Heart right ventricle (tissue), 16 donors: ENCODE data around the gene CDC42BPA. TPM values are rescaled to one million over a fixed set of nuclear protein-coding genes. Genes with fewer than 3 reads are reported as not detected.
A peak's percentile ranks its signal among the peaks of the same experiment; 100 is the strongest.

Experiments
- ATAC-seq, 8 donors: fragments of 200-7000 bp; cut with Tn5 transposase; one replicate each; pipeline ENCODE4 v1.9.1; 2020; ENCODE audit warnings: mild to moderate bottlenecking in 8 of 8, moderate library complexity in 8 of 8, moderate number of reproducible peaks in 1 of 8
- DNase-seq, 2 donors: peaks; one replicate each; pipeline ENCODE4 v3.0.0-alpha.2; 2020
- H3K27ac ChIP-seq, 10 donors: fragments of 200-600 bp; sonication (generic) in 2 of 10; one replicate each; pipeline versions ENCODE4 v1.5.0 to v1.8.0; 2020 to 2022; ENCODE audit warnings: mild to moderate bottlenecking in 3 of 10
- H3K27me3 ChIP-seq, 7 donors: fragments of 200-600 bp; one replicate each; pipeline ENCODE4 v1.8.0; 2021 to 2022; ENCODE audit warnings: mild to moderate bottlenecking in 2 of 7
- H3K36me3 ChIP-seq, 9 donors: fragments of 200-600 bp; sonication (generic) in 1 of 9; one replicate each; pipeline versions ENCODE4 v1.5.0 to v1.8.0; 2020 to 2022; ENCODE audit warnings: mild to moderate bottlenecking in 2 of 9
- H3K4me1 ChIP-seq, 9 donors: fragments of 200-600 bp; sonication (generic) in 1 of 9; one replicate each; pipeline versions ENCODE4 v1.5.0 to v1.8.0; 2020 to 2022; ENCODE audit warnings: mild to moderate bottlenecking in 4 of 9
- H3K4me3 ChIP-seq, 10 donors: fragments of 200-600 bp; sonication (generic) in 2 of 10; one replicate each; pipeline versions ENCODE4 v1.5.0 to v1.8.0; 2020 to 2022; ENCODE audit warnings: mild to moderate bottlenecking in 7 of 10, moderate library complexity in 2 of 10
- H3K9me3 ChIP-seq, 11 donors: fragments of 200-600 bp in 10 of 11; sonication (generic) in 2 of 11; one replicate each; pipeline versions ENCODE4 v1.5.0 to v1.8.0; 2013 to 2022; ENCODE audit warnings: mild to moderate bottlenecking in 2 of 11, control low read depth in 1 of 11, moderate library complexity in 1 of 11
- WGBS, 2 donors: extraction: QIAGEN DNeasy Blood & Tissue Kit; methylation state at CpG; one replicate each; pipeline ENCODE4 v1.1.7; 2013; ENCODE audit warnings: inconsistent platforms in 1 of 2; 5-methylcytosine and 5-hydroxymethylcytosine counted together
- intact Hi-C, 10 donors: fragments of 100-400 bp; cut with DNase I; formaldehyde crosslinking; loops; one replicate each; pipeline versions ENCODE4 v1.11.1 to v1.14.2; 2022
- polyA plus RNA-seq, 2 donors: library from polyadenylated mRNA; stranded (reverse); fragments of 200-250 nt; gene quantifications; one replicate each; pipeline ENCODE4 v1.2.3, GENCODE V29; 2013
- total RNA-seq, 10 donors: library from RNA; stranded (reverse); fragmentation: NEBNext Ultra II Directional in 3 of 10; extraction: Animal tissue kit (Norgen Biotek cat#: 25700) in 3 of 10; gene quantifications; one replicate each; pipeline versions ENCODE4 v1.2.1 to v1.2.4, GENCODE V29; 2021 to 2023
- TF ChIP-seq, protein P1 (sequence below), 9 donors: fragments of 200-600 bp; sonication (generic) in 2 of 9; IDR thresholded peaks; one replicate each; pipeline versions ENCODE4 v1.5.0 to v1.8.0; 2021 to 2022; ENCODE audit warnings: antibody characterized with exemption in 9 of 9, mild to moderate bottlenecking in 5 of 9, moderate library complexity in 1 of 9
- donor health status: Arrhythmogenic right ventricular cardiomyopathy.
- donor health status: ischemic (EF 13 %, LVEDD 7.1; RV severe dilation, severe dysfunction).
- donor health status: healthy with polysubstance abuse.
- donor health status: DM: no; HTN: yes; CAD: no.
- donor health status: DM: no; HTN: no; CAD: no.
- donor health status: ischemic (EF 25% LVEDD 6.9; RV normal size, moderate dysfunction).
- donor health status: ischemic (EF 25% LVEDD 5.7; RV mildly dilated, moderate dysfunction).
- donor health status: healthy.
- donor health status: DM: yes; HTN: yes; CAD: no.
- donor health status: Ischemic cardiomyopathy.
- donor health status: ischemic (EF 35%, LVEDD 5.7; RV mildly dilated, moderate dysfunction).
- donor health status: nonischemic (EF 11% LVEDD 7.7; RV severe dilation, severe dysfunction).
- donor health status: DM: yes; HTN: yes; CAD: no.
- donor health status: PGD.
- donor health status: ischemic (EF 29% LVEDD 5.4; RV normal size, mild dysfunction).
- donor health status: nonischemic (EF 23%, LVEDD 6.1; RV moderate dilation, normal function).

CDC42BPA gene
- total and polyA plus RNA-seq, 12 donors: 8.6 to 39.5 (median 31.5) TPM

DNA sequence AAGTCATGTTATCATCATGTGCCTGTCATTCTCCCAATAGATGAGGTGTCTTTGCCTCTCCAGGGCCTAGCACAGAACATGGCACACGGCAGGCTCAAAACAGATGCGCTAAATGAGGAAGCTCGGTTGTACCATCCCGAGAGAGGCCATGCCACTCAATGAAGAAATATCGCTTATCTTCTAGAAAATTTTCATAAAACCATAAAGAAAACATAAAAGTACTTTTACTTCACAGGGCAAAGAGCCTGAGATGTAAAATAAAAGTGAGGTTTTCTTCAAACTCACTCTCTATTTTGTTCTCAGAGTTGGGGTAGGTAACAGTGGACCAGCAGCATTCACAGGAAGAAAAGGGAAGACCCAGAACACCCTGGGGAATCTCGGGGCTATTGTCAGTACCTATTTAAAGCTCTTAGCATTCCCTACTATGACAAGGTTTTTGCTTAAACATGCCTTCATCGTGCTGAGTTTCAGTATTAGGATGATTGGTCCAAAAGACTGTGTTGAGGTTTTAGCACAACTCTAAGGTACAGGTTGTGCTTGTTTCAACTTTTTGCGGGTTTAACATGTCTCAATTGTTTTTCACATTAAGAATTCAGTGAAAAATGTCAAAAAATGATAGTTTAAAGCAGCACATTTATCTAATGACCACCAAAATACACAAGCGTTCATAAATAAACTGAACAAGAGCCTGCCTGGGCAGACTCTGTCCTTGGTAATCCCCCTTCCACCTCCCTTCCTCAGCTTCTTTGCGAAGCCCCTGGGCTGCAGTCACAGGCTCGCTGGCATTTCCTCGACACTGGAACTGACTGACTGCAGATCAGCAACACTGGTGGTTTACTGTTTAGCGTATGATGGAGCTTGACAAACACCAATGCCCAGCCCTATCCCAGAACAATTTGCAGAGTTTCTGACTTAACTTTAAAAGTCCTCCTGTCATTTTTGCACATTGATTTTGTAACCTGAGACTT lies 322.6 kb downstream of the CDC42BPA start:
- WGBS, 2 donors: 81 to 84% methylated on average over 13 of the region's 13 CpGs
- Histone ChIP-seq H3K9me3 (peaks cover 0 to 5% (median 0%) of the 10 kb centered on the region in 11 donors), H3K36me3 (peaks cover 0 to 53% (median under 1%) of the 10 kb centered on the region in 9 donors), H3K4me3 (no peak overlapping the region), H3K4me1 (peaks cover 0 to 30% (median 20%) of the 10 kb centered on the region in 9 donors), H3K27ac (no peak overlapping the region), H3K27me3 (no peaks in the 10 kb centered on the region)
- no peak for ATAC-seq
- no peak for DNase-seq
- TF ChIP-seq, protein P1, sequence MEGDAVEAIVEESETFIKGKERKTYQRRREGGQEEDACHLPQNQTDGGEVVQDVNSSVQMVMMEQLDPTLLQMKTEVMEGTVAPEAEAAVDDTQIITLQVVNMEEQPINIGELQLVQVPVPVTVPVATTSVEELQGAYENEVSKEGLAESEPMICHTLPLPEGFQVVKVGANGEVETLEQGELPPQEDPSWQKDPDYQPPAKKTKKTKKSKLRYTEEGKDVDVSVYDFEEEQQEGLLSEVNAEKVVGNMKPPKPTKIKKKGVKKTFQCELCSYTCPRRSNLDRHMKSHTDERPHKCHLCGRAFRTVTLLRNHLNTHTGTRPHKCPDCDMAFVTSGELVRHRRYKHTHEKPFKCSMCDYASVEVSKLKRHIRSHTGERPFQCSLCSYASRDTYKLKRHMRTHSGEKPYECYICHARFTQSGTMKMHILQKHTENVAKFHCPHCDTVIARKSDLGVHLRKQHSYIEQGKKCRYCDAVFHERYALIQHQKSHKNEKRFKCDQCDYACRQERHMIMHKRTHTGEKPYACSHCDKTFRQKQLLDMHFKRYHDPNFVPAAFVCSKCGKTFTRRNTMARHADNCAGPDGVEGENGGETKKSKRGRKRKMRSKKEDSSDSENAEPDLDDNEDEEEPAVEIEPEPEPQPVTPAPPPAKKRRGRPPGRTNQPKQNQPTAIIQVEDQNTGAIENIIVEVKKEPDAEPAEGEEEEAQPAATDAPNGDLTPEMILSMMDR (IDR thresholded peaks at IDR 0.05): no peak
- intact Hi-C loops: loop anchor here in 1 of 10 donors (10.0 kb wide), 1 partner anchor 81 kb away; no protein-coding TSS in a partner anchor

DNA sequence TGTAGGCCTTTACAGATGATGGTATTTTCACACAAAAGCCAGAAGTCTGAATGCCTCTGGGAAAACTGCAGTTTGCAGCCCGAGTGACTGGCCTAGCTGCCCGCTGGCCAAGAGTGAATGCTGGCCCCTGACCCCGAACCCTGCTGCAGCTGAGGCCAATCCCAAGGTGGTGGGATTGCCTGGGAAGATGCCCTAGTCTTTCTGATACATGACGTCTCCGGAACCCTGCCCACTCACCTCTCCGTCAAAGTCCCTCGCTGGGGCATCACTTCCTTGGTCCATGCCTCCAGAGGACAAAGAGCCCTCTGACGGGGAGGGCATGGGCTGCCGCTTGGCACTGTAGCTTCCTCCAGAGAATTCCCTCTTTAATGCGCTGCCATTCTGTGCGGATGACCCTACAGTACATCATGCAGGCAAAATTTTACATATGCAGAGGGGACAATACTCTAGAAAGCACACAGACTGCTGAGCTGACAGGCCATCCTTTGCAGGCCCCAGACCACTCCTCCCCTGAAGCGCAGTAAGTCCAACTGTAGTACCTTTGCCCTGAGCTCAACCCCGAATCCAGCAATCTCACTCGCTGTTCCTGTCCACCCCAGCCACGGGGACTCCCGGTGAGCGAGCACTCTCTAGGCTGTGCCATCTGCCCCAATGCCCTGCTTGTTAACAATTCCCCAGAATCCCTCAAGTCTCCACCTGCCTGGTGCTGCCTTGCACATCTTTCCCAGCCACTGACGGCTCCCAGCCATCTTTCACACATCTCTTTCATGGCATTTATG lies 323.5 kb downstream of the CDC42BPA start:
- intact Hi-C loops: loop anchor here in 4 of 10 donors (5.0 to 10.0 kb wide), 4 partner anchors 47 to 82 kb away; partner anchors contain the start of gene COQ8A (in 1 of the 4)
- peak in 5 of 8 donors; percentile 7 to 43 (median 17) for ATAC-seq
- H3K27me3 ChIP-seq: no peaks in the 10 kb centered on the region
- H3K27ac ChIP-seq: peak overlapping the region in 6 of 10 donors; percentile 13 to 53 (median 44)
- peaks cover 3 to 39% (median 29%) of the 10 kb centered on the region in 9 donors for H3K4me1 ChIP-seq
- H3K36me3 ChIP-seq: peaks cover 0 to 46% (median 0%) of the 10 kb centered on the region in 9 donors
- TF ChIP-seq, protein P1 (IDR thresholded peaks at IDR 0.05): no peak
- no peak for DNase-seq
- H3K4me3 ChIP-seq: no peak overlapping the region
- WGBS, 2 donors: 90 to 92% methylated on average over 18 of the region's 18 CpGs
- peaks cover 0 to 5% (median 0%) of the 10 kb centered on the region in 11 donors for H3K9me3 ChIP-seq

DNA sequence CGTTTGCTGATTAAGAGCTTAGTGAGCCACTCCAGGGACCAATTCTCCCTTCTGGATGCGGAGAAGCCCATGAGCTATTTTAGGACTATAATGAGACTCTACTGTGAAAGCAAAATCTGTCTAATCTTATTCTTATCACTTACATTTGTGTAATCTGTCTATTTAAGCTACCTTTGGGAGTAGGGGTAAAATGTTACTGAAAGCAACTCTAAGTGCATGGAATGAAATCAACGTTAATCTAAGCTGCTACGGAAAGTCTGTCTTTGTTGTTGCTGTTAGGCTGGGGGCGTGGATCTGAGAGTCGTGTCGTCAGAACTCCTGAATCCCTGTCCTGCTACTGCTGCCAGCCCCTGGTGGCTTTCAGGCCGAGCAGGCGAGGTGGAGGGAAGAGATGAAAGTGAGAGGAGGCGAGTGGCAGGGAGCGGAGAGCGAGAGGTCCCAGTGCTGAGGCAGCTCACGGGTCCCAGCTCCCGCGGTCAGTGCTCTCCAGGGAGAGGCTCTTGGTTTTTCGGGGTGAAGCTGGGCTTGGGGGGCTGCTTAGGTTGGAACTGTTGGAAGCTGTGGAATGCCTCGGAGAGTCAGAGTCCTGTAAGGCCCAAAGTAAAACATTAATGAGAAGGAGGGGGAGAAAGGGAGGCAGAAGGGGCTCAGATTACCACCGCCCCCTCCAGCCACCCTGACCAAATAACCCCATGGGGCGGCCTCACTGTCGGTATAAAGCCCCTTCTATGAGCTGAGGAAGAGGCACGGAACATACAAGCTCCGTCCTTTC lies 324.3 kb downstream of the CDC42BPA start:
- 47 to 54% methylated on average over 22 of the region's 22 CpGs for WGBS, 2 donors
- DNase-seq (peak in 1 of 2 donors; percentile 37), ATAC-seq (peak; percentile 50 to 67 (median 62))
- TF ChIP-seq, protein P1 (IDR thresholded peaks at IDR 0.05): peak in 2 of 9 donors; percentile 14 to 20
- Histone ChIP-seq H3K27me3 (no peaks in the 10 kb centered on the region), H3K4me3 (no peak overlapping the region), H3K9me3 (peaks cover 0 to 5% (median 0%) of the 10 kb centered on the region in 11 donors), H3K36me3 (peaks cover 0 to 46% (median 0%) of the 10 kb centered on the region in 9 donors), H3K27ac (peak overlapping the region in 8 of 10 donors; percentile 13 to 58 (median 44)), H3K4me1 (peaks cover 3 to 46% (median 36%) of the 10 kb centered on the region in 9 donors)
- intact Hi-C loops: loop anchor here in 4 of 10 donors (5.0 to 10.0 kb wide), 4 partner anchors 47 to 82 kb away; partner anchors contain the start of gene COQ8A (in 1 of the 4)
